GM19238 (cell line): ENCODE data around the gene TOMM34.

Experiments
- DNase-seq: peaks from one replicate; pipeline ENCODE4 v3.0.0; 2011; ENCODE audit warnings: low spot score; ENCODE audit not compliant: insufficient read length

The TOMM34 gene

GRCh38 chr20:44896583-44896982 lies 63.6 kb downstream of the TOMM34 start:
- no peak for DNase-seq

- no peak for DNase-seq
Measured at GRCh38 chr20:44894959-44895358, 65.2 kb downstream of the TOMM34 start.
